CD4-positive, alpha-beta T cell (primary cell): ENCODE measurements around the gene CLEC2D. TPM values are rescaled to one million over a fixed set of nuclear protein-coding genes. Genes with fewer than 3 reads are reported as not detected.
"Not testable (repeated sequence)": the region's sequence is repeated elsewhere in the genome, so short reads cannot be mapped to it uniquely, and the experiment has no call there.

Experiments
- ATAC-seq: fragments of 200-7000 bp; cut with Tn5 transposase; one replicate; pipeline ENCODE4 v1.10.0; 2022; ENCODE audit warnings: mild to moderate bottlenecking; ENCODE audit not compliant: poor library complexity
- CTCF ChIA-PET: fragments of 350-600 bp; sonication (Branson Sonifier 250); formaldehyde crosslinking; loops from one replicate; lab custom pipeline; 2021; ENCODE audit warnings: antibody characterized with exemption, inconsistent platforms; lab: Charles Lee
- POLR2A ChIA-PET: fragments of 350-600 bp; sonication (Branson Sonifier 250); formaldehyde crosslinking; loops from one replicate; lab custom pipeline; 2021; ENCODE audit warnings: antibody characterized with exemption, inconsistent platforms; lab: Charles Lee
- DNase-seq, 14 experiments: peaks; one replicate each; pipeline ENCODE4 v3.0.0-alpha.2; 2013 to 2020; ENCODE audit warnings: mixed read lengths in 2 of 14
- H3K27ac ChIP-seq, 2 donors: one replicate each; pipeline versions ENCODE4 v1.5.1 to v1.7.0; 2013; ENCODE audit warnings: low read length in 2 of 2, low read depth in 1 of 2, mild to moderate bottlenecking in 1 of 2
- H3K27me3 ChIP-seq, 2 experiments: 1 replicate in 1 of 2; 2 replicates in 1 of 2; pipeline versions ENCODE4 v1.6.1 to v1.7.0; 2013; ENCODE audit warnings: low read length in 2 of 2, control low read depth in 1 of 2, mild to moderate bottlenecking in 1 of 2, moderate library complexity in 1 of 2; ENCODE audit not compliant: insufficient read depth in 2 of 2, control insufficient read depth in 1 of 2
- H3K36me3 ChIP-seq: one replicate; pipeline ENCODE4 v1.6.1; 2013; ENCODE audit warnings: low read length, control low read depth; ENCODE audit not compliant: insufficient read depth
- H3K4me1 ChIP-seq: one replicate; pipeline ENCODE4 v1.6.1; 2013; ENCODE audit warnings: low read length, control low read depth; ENCODE audit not compliant: insufficient read depth
- H3K4me3 ChIP-seq: one replicate; pipeline ENCODE4 v1.5.1; 2013; ENCODE audit warnings: mild to moderate bottlenecking, low read length, moderate library complexity
- H3K9me3 ChIP-seq, 2 experiments: 1 replicate in 1 of 2; 2 replicates in 1 of 2; pipeline versions ENCODE4 v1.6.1 to v1.7.0; 2013; ENCODE audit warnings: low read length in 2 of 2, mild to moderate bottlenecking in 2 of 2, control low read depth in 1 of 2, moderate library complexity in 1 of 2; ENCODE audit not compliant: control insufficient read depth in 1 of 2, insufficient read depth in 1 of 2
- H3K27ac Mint-ChIP-seq: one replicate; pipeline ENCODE4 v1.8.0; 2020; ENCODE audit warnings: mixed read lengths
- H3K27me3 Mint-ChIP-seq: one replicate; pipeline ENCODE4 v1.8.0; 2021; ENCODE audit warnings: mixed read lengths
- H3K36me3 Mint-ChIP-seq: one replicate; pipeline ENCODE4 v1.8.0; 2021; ENCODE audit warnings: low read depth, mixed read lengths
- H3K4me1 Mint-ChIP-seq: one replicate; pipeline ENCODE4 v1.8.0; 2021; ENCODE audit warnings: low read depth, mixed read lengths
- H3K4me3 Mint-ChIP-seq: one replicate; pipeline ENCODE4 v1.8.0; 2020; ENCODE audit warnings: mild to moderate bottlenecking, mixed read lengths
- H3K9me3 Mint-ChIP-seq: one replicate; pipeline ENCODE4 v1.8.0; 2020; ENCODE audit warnings: mixed read lengths
- CTCF ChIP-seq: fragments of 200-600 bp; IDR thresholded peaks from one replicate; pipeline ENCODE4 v1.8.0; 2022; ENCODE audit warnings: antibody characterized with exemption, mild to moderate bottlenecking
- intact Hi-C, 2 experiments: fragments of 100-400 bp; cut with DNase I in 1 of 2; cut with micrococcal nuclease in 1 of 2; formaldehyde crosslinking; loops; one replicate each; pipeline versions ENCODE4 v1.15.1 to v1.9.0; 2023 to 2025; cut with DNase I, micrococcal nuclease
- total RNA-seq, 174 experiments: library from RNA in 2 of 174; stranded (reverse) in 2 of 174; gene quantifications; one replicate each; pipeline ENCODE4 v1.2.3 and lab custom pipeline; 2021 to 2026

Gene CLEC2D
- total RNA-seq, 2 experiments from 2014 or later, result 121 to 122 TPM

GRCh38 chr12:9694241-9694640 is 24.7 kb downstream of the CLEC2D start:
- H3K36me3 ChIP-seq, result peaks cover 75% of the 10 kb centered on the region
- H3K27me3 ChIP-seq, result no peaks in the 10 kb centered on the region
- Mint-ChIP-seq H3K36me3 (peaks cover 99% of the 10 kb centered on the region), H3K27me3 (no peaks in the 10 kb centered on the region), H3K27ac (peak overlapping the region; percentile 33), H3K9me3 (peaks cover 31% of the 10 kb centered on the region), H3K4me1 (peaks cover 49% of the 10 kb centered on the region), H3K4me3 (no peak overlapping the region)
- H3K9me3 ChIP-seq, result peaks cover 0 to 57% of the 10 kb centered on the region in 2 experiments
- intact Hi-C loops, result no loop called here
- ChIA-PET CTCF (interaction anchor here (1.1 to 1.7 kb wide), 2 partner anchors 14 to 15 kb away, joined by 3 to 4 read pairs; no protein-coding TSS in a partner anchor), POLR2A (interaction anchor here (0.9 to 1.9 kb wide), 5 partner anchors 8 to 46 kb away, joined by 3 to 5 read pairs (median 3); no protein-coding TSS in a partner anchor)
- ATAC-seq, result no peak
- DNase-seq, result no peak
- peaks cover 4% of the 10 kb centered on the region for H3K4me1 ChIP-seq
- H3K27ac ChIP-seq, result no peak overlapping the region
- no peak for TF ChIP-seq CTCF
- no peak overlapping the region for H3K4me3 ChIP-seq

- H3K4me1 Mint-ChIP-seq, result peaks cover 56% of the 10 kb centered on the region
- H3K27ac Mint-ChIP-seq, result peak overlapping the region; percentile 61
- H3K27me3 ChIP-seq, H3K4me1 ChIP-seq, H3K4me3 ChIP-seq, intact Hi-C loops, POLR2A ChIA-PET, CTCF ChIA-PET, H3K27me3 Mint-ChIP-seq, H3K27ac ChIP-seq, H3K4me3 Mint-ChIP-seq, ATAC-seq, DNase-seq: not testable (repeated sequence)
- peaks cover 25% of the 10 kb centered on the region for H3K9me3 Mint-ChIP-seq
- Histone ChIP-seq H3K36me3 (peaks cover 66% of the 10 kb centered on the region), H3K9me3 (peaks cover 0 to 55% of the 10 kb centered on the region in 2 experiments)
- peaks cover 97% of the 10 kb centered on the region for H3K36me3 Mint-ChIP-seq
Measured at GRCh38 chr12:9695150-9695549, 25.6 kb downstream of the CLEC2D start.

GRCh38 chr12:9695661-9696060 is 26.1 kb downstream of the CLEC2D start:
- ATAC-seq, H3K27me3 Mint-ChIP-seq, H3K27me3 ChIP-seq, H3K4me1 ChIP-seq, H3K27ac ChIP-seq, DNase-seq, H3K4me3 ChIP-seq, H3K4me3 Mint-ChIP-seq, CTCF ChIA-PET, intact Hi-C loops: not testable (repeated sequence)
- Mint-ChIP-seq H3K36me3 (peaks cover 92% of the 10 kb centered on the region), H3K9me3 (peaks cover 24% of the 10 kb centered on the region), H3K27ac (peak overlapping the region; percentile 61), H3K4me1 (peaks cover 62% of the 10 kb centered on the region)
- Histone ChIP-seq H3K9me3 (peaks cover 0 to 57% of the 10 kb centered on the region in 2 experiments), H3K36me3 (peaks cover 61% of the 10 kb centered on the region)
- POLR2A ChIA-PET, result interaction anchor here (0.6 kb wide), 1 partner anchor 48 kb away, joined by 3 read pairs; no protein-coding TSS in a partner anchor

- Histone ChIP-seq H3K27me3 (no peaks in the 10 kb centered on the region), H3K27ac (no peak overlapping the region), H3K4me3 (no peak overlapping the region), H3K36me3 (peaks cover 41% of the 10 kb centered on the region), H3K9me3 (peaks cover 0 to 64% of the 10 kb centered on the region in 2 experiments), H3K4me1 (peaks cover 16% of the 10 kb centered on the region)
- POLR2A ChIA-PET, result interaction anchor here (0.5 to 2.0 kb wide), 7 partner anchors 11 to 50 kb away, joined by 3 to 10 read pairs (median 4); partner anchors contain the start of gene CLEC2D
- Mint-ChIP-seq H3K36me3 (peaks cover 77% of the 10 kb centered on the region), H3K4me1 (peaks cover 65% of the 10 kb centered on the region), H3K27me3 (no peaks in the 10 kb centered on the region), H3K4me3 (no peak overlapping the region), H3K27ac (peak overlapping the region; percentile 21), H3K9me3 (peaks cover 28% of the 10 kb centered on the region)
- no peak for ATAC-seq
- intact Hi-C loops, result no loop called here
- CTCF ChIA-PET, result interaction anchor here (0.6 to 1.4 kb wide), 2 partner anchors 8 to 10 kb away, joined by 3 to 10 read pairs; no protein-coding TSS in a partner anchor
- TF ChIP-seq CTCF, result no peak
- no peak for DNase-seq
Measured at GRCh38 chr12:9697619-9698018, 28.1 kb downstream of the CLEC2D start.
